GM18907 (cell line): ENCODE results near the gene TELO2.

Experiments
- ATAC-seq: cut with Tn5 transposase; IDR thresholded peaks from one replicate; pipeline ENCODE4 v1.9.1; 2021; ENCODE audit warnings: mild to moderate bottlenecking, moderate library complexity; ENCODE audit not compliant: unreplicated experiment

Gene TELO2

DNA sequence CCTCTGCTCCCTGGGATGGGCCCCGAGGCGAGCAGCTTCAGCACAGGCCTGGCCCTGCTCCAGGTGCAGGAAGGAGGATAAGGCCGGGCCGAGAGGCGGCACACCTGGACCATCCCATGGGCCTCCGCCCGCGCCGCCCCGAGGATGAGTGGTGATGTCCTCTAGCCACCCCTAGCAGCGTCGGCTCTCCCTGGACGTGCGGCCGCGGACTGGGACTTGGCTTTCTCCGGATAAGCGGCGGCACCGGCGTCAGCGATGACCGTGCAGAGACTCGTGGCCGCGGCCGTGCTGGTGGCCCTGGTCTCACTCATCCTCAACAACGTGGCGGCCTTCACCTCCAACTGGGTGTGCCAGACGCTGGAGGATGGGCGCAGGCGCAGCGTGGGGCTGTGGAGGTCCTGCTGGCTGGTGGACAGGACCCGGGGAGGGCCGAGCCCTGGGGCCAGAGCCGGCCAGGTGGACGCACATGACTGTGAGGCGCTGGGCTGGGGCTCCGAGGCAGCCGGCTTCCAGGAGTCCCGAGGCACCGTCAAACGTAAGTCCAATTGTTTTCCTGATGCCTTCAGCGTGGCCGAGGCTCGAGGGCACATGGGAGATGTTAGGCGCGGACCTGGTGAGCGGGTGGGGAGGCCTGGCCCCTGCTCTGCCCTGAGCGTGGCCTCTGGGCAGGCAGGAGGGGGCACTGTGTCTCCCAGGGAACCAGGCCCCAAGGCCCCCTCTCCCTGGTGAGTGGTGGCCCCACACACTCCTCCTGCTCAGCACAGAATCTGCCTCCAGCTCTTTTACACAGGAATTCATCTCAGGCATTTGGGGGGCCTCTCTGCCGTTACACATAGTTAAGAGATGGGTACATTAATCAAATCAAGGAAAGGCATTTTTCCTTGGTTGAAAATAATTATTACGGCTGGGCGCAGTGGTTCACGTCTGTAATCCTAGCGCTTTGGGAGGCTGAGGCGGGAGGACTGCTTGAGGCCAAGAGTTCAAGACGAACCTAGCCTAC lies 41.2 kb downstream of the TELO2 start:
- no peak for ATAC-seq

DNA sequence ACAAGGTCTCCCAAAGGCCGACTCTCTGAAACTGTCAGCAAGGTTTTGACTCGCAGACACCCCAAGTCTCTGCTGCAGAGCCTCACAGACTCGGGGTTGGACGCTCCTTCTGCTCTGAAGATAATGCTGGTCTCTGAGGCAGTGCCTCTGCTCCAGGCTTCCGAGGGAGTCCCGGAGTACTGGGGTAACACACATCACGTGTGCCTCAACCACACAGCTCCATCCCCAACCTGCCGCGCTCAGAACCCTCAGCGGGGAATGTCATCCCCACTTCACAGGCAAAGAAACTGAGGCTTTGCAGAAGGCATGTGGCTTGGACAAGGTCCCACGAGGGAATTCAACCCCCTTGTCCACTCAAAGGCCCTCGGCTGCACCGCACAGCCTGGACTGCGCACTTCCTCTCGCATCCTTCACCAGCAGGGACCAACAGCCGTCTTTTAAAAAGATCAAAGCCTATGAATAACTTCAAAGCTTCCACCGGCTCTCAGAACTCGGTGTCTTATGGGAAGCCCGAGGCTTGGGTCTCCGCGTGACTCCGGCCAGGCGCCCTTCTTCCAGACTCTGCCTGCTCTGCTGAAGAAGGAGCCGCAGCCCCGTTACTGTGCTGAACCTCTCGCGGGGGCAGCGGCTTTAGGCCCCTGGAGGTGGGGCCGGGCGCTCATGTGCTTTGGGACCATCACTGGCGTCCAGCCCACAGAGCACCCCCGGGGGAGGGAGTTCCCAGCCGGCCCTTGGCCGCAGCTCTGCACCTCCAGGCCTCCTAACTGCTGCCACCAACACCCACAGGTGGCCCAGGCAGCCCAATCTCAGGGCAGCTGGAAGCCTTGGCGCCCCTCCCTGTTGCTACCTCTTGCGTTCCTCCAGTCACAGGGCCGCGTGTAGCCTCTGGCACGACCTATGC lies 42.5 kb downstream of the TELO2 start:
- no peak for ATAC-seq

- ATAC-seq: no peak
Observed at GRCh38 chr16:1536601-1537000, 43.4 kb downstream of the TELO2 start.

- no peak for ATAC-seq
Observed at GRCh38 chr16:1537138-1537577, 44.0 kb downstream of the TELO2 start.

DNA sequence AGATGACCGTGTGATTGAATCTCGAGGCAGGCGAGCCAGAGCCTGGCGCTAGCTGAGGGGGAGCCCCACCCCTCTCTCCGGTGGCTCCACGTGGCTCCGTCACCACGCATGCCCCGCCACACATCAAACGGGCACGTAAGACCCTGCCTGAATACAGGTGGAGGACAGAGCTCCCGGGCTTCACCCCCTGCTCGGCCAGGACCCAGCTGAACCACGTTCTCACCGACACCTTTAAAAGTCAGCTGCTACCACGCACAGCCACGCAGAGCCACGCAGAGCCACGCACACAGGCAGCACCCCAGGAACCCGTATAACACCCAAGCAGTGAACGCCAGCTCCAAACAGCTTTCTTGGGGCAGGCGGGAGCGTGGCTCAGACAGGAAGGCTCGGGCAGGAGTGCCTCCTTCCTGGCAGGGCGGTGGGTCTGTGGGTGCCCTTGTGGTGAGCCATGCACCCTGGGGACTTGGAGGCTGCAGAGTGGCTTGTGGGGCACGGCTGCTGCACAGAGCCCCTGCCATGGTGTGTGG lies 44.7 kb downstream of the TELO2 start:
- ATAC-seq: no peak

DNA sequence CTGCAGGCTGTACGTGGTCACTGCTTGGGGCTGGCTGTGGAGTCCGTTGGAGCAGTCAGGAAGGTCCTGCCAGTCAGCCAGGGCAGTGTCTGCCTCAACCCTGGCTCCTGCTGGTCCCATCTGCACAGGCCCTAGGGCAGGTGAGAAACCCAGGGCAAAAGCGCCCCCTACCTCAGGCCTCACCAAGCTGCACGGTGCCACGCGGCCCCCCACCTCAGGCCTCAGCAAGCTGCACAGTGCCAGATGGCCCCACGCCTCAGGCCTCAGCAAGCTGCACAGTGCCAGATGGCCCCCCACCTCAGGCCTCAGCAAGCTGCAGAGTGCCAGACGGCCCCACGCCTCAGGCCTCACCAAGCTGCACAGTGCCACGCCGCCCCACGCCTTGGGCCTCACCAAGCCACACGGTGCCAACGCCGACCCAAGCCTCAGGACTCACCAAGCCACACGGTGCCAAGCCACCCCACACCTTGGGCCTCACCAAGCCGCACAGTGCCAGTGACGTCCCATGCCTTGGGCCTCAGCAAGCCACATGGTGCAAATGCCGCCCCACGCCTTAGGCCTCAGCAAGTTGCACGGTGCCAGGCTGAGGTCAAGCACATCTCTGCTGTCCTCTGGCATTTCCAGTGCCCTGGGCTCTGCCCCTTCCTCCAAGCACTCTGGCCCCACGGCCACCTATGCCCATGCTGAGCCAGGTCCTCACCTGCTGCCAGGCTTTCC lies 45.8 kb downstream of the TELO2 start:
- ATAC-seq: no peak

DNA sequence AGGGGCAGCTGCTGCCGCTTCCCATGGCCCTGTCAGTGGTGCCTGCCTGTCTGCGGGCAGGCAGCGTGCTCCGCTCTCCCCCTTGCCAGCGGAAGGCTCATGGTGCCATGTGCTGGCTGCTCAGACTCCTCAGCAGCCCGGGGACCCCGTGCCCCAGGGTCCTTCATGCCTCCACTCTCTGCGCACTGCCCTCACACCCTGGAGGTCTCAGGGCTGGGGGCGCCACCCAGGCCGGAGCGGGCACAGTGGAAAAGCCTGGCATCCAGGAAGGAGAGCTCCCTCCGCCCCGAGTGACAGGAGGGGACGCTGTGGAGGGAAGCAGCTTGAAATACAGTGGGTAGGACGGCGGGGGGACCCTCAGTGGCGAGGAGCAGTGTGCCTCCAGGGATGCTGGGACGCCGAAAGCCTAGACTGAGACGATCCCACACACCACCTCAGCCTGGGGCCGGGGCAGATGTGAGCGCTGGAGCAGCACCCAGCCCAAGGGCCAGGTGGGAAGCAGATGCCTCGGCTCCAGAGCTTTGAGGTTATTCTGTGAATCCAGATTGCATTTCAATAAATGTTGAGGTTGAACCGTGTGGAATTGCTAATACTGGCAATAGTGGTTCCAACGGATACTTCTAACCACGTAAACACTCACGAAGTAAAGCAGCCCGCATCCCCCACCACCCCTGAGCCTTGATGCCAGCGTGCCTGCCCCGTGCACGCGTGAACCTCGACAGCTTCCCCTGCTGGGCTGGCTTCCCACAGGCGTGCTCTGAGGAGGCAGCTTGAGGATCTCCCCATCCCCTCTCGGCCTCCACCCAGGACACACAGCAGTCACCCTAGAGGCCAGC lies 46.8 kb downstream of the TELO2 start:
- ATAC-seq: no peak

DNA sequence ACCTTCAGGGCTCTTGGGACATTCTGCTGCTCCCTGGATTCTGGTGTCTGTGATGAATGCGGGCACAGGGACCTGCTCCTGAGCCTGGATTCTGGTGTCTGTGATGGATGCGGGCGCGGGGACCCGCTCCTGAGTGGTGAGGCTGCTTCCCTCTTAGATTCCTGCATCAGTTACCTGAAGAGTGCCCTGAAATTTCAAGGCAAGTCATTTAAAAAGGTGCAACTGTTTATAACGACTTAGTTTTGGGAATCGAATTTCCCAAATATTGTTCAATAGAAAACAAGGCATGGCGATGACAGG lies 47.3 kb downstream of the TELO2 start:
- no peak for ATAC-seq

DNA sequence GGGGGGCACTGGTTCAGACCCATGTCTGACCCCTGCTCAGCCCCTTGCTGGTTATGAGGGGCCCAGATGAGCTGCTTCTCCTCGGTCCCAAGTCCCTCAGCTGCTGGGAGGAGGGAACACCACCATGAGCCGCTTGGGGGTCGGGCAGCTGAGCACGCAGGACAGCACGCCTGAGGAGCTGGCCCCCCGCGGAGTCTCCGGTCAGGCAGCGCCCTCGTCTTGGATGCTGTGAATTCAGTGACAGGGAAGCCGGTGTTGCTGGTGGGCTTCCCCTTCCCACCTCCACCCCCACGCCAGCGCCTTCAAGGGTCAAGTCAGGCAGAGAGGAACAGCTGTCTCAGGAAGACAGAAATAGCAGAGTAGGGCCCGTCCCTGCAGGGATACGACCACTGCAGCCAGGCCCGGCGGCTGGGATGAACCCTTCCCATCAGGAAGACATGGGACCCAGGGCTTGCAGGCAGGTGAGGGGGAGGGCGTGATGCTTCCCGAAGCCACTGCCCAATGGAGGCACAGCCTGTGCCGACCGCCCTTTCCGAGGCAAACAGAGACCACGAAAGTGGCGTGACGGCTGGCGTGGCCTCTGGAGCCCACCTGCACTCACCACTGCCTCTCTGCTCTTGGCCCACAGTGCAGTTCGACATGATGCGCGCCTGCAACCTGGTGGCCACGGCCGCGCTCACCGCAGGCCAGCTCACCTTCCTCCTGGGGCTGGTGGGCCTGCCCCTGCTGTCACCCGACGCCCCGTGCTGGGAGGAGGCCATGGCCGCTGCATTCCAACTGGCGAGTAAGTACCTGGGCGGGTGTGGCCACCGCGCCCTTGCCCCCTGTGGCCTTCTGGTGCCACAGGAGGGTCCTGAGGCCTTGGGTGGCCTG lies 48.4 kb downstream of the TELO2 start:
- no peak for ATAC-seq

GRCh38 chr16:1542166-1542500 lies 49.0 kb downstream of the TELO2 start:
- ATAC-seq: no peak

DNA sequence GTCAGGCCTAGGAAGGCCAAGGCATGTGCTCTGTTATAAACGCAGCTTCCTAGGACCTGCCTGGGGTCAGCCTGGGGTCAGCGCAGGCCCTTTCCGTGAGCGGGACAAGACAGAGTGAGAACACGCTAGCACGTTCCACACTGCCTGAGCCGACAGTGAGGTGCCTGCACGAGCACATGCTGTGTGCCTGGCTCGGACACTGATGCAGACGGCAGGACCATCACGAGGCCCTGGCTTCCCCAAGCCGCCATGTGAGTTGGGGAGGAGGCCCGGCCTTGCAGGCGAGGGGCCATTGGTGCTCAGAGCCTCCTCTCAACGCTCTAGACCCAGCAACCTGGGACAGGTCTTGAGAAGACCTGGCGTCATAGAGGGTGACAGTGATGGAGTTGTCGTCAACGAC lies 49.4 kb downstream of the TELO2 start:
- no peak for ATAC-seq

- no peak for ATAC-seq
Observed at GRCh38 chr16:1543085-1543896, 50.1 kb downstream of the TELO2 start.

GRCh38 chr16:1545044-1546040 lies 52.2 kb downstream of the TELO2 start:
- ATAC-seq: no peak

DNA sequence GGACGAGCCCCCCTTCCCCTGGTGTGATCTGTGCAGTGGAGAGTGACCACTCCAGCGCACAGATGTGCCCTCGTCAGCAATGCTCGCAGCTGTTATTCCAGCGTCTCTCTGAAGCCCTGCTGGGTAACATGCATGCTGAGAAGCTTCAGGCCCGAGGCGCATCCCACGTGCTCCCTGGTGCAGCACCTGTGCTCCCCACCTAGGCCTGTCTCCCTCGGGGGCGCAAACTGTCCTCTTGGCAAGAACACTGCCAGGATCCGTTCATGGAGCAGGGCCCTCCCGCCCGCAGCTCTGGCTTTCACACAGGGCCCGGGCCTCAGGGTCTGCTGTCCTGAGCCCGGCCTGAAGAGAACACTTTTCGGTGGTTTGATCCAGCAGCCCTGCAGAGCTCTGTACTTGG lies 53.3 kb downstream of the TELO2 start:
- ATAC-seq: no peak

- no peak for ATAC-seq
Observed at GRCh38 chr16:1548233-1548632, 55.1 kb downstream of the TELO2 start.

- ATAC-seq: no peak
Observed at GRCh38 chr16:1548727-1549126, 55.6 kb downstream of the TELO2 start.

- ATAC-seq: no peak
Observed at GRCh38 chr16:1550069-1550468, 56.9 kb downstream of the TELO2 start.
